GM12878 (cell line): ENCODE measurements around the gene HTR7. TPM values are rescaled to one million over a fixed set of nuclear protein-coding genes. Genes with fewer than 3 reads are reported as not detected.

Source experiments
- ATAC-seq: fragments of 200-7000 bp; cut with Tn5 transposase; 3 replicates; pipeline ENCODE4 v1.9.1; 2020; ENCODE audit warnings: mild to moderate bottlenecking, moderate library complexity
- BruUV-seq: library from RNA; stranded (reverse); fragments of 400-500 nt; replicated peaks from 2 replicates; lab custom pipeline; 2021; lab: Mats Ljungman, UMichigan
- CTCF ChIA-PET: fragments of 300-600 bp; sonication (Branson Sonifier 250); formaldehyde crosslinking; extraction: SDS; loops from one replicate; lab custom pipeline; 2021; ENCODE audit warnings: inconsistent platforms; lab: Yijun Ruan, JAX
- POLR2A ChIA-PET: fragments of 350-600 bp; formaldehyde crosslinking; extraction: SDS; loops from one replicate; lab custom pipeline; 2021; ENCODE audit warnings: inconsistent platforms; lab: Charles Lee
- RAD21 ChIA-PET: fragments of 300-600 bp; sonication (Branson Sonifier 250); formaldehyde crosslinking; loops from one replicate; lab custom pipeline; 2023; ENCODE audit warnings: antibody characterized with exemption; ENCODE audit not compliant: unreplicated experiment; lab: Charles Lee
- SMC1A ChIA-PET: fragments of 300-600 bp; sonication (Branson Sonifier 250); formaldehyde crosslinking; loops from one replicate; lab custom pipeline; 2023; ENCODE audit not compliant: unreplicated experiment, uncharacterized antibody; lab: Charles Lee
- DNase-seq: peaks from one replicate; pipeline ENCODE4 v3.0.0-alpha.2; 2011; ENCODE audit warnings: low read depth, low spot score
- FAIRE-seq: peaks from 3 replicates; lab custom pipeline; 2011; peaks lifted over from hg19 to GRCh38; lab: Jason Lieb, UNC
- H2AFZ ChIP-seq: 2 replicates; pipeline ENCODE4 v1.6.0; 2011; ENCODE audit warnings: low read depth, low read length, control low read depth; ENCODE audit not compliant: control insufficient read depth
- H3K27ac ChIP-seq: 2 replicates; pipeline ENCODE4 v1.5.1; 2011; ENCODE audit warnings: control low read depth; ENCODE audit not compliant: control insufficient read depth, insufficient read depth
- H3K27me3 ChIP-seq, 2 experiments: replicated peaks in 1 of 2; 2 replicates each; pipeline versions ENCODE4 v1.6.0 to v1.6.1; 2011; ENCODE audit warnings: low read length in 1 of 2; ENCODE audit not compliant: control insufficient read depth in 2 of 2, insufficient read depth in 2 of 2
- H3K36me3 ChIP-seq, 2 experiments: 2 replicates each; pipeline ENCODE4 v1.5.1; 2011; ENCODE audit warnings: low read length in 1 of 2; ENCODE audit not compliant: control insufficient read depth in 2 of 2, insufficient read depth in 2 of 2
- H3K4me1 ChIP-seq: 2 replicates; pipeline ENCODE4 v1.6.1; 2011; ENCODE audit warnings: mild to moderate bottlenecking, low read length, moderate library complexity, mixed read lengths; ENCODE audit not compliant: control insufficient read depth, insufficient read depth
- H3K4me2 ChIP-seq: 2 replicates; pipeline ENCODE4 v1.6.0; 2011; ENCODE audit warnings: control low read depth; ENCODE audit not compliant: control insufficient read depth, insufficient read depth
- H3K4me3 ChIP-seq: fragments of 200-600 bp; sonication (generic); 2 replicates; pipeline ENCODE4 v1.5.1; 2016
- H3K79me2 ChIP-seq: 2 replicates; pipeline ENCODE4 v1.6.0; 2011; ENCODE audit warnings: low read length; ENCODE audit not compliant: control insufficient read depth, insufficient read depth
- H3K9ac ChIP-seq: 2 replicates; pipeline ENCODE4 v1.8.0; 2011; ENCODE audit warnings: low read length, control low read depth, mixed read lengths; ENCODE audit not compliant: control insufficient read depth, insufficient read depth
- H3K9me3 ChIP-seq: replicated peaks from 3 replicates; pipeline ENCODE4 v1.5.1; 2011; ENCODE audit warnings: mild to moderate bottlenecking, low read length; ENCODE audit not compliant: control insufficient read depth, insufficient read depth
- H4K20me1 ChIP-seq: 2 replicates; pipeline ENCODE4 v1.6.0; 2011; ENCODE audit not compliant: control insufficient read depth, insufficient read depth
- ASH2L ChIP-seq: fragments of 300-600, 200-600 bp; sonication (generic); IDR thresholded peaks from 2 replicates; pipeline ENCODE4 v1.6.1; 2017; ENCODE audit warnings: low read depth, mild to moderate bottlenecking, borderline replicate concordance
- CEBPZ ChIP-seq: fragments of 150-350 bp; IDR thresholded peaks from 2 replicates; pipeline ENCODE4 v1.6.1; 2016; ENCODE audit warnings: low read depth, low read length
- CHD2 ChIP-seq: IDR thresholded peaks from 2 replicates; pipeline ENCODE4 v1.6.1; 2011; ENCODE audit warnings: low read depth, low read length, improper control_type of control experiment, borderline replicate concordance
- FOXK2 ChIP-seq: fragments of 450-650 bp; IDR thresholded peaks from 2 replicates; pipeline ENCODE4 v1.6.1; 2017; ENCODE audit warnings: mild to moderate bottlenecking, moderate library complexity
- HDGF ChIP-seq: fragments of 450-650 bp; IDR thresholded peaks from 2 replicates; pipeline ENCODE4 v1.6.1; 2016; ENCODE audit warnings: antibody characterized with exemption
- IKZF2 ChIP-seq, 2 experiments: fragments of 450-650 bp; IDR thresholded peaks; 2 replicates each; pipeline ENCODE4 v1.6.1; 2017; ENCODE audit warnings: mild to moderate bottlenecking in 2 of 2, moderate library complexity in 2 of 2
- IRF4 ChIP-seq: IDR thresholded peaks from 2 replicates; pipeline ENCODE4 v1.6.1; 2011; ENCODE audit warnings: low read depth, low read length
- NFIC ChIP-seq: IDR thresholded peaks from 2 replicates; pipeline ENCODE4 v1.6.1; 2012; ENCODE audit warnings: low read depth, mild to moderate bottlenecking, inconsistent platforms, low read length, moderate library complexity
- NFYA ChIP-seq: IDR thresholded peaks from 2 replicates; pipeline ENCODE4 v1.6.1; 2011; ENCODE audit warnings: low read depth, mild to moderate bottlenecking, low read length, improper control_type of control experiment, borderline replicate concordance
- NR2F1 ChIP-seq: fragments of 450-650 bp; conservative IDR thresholded peaks from 2 replicates; pipeline ENCODE4 v1.6.1; 2017; ENCODE audit warnings: mild to moderate bottlenecking
- RB1 ChIP-seq: fragments of 450-650 bp; formaldehyde crosslinking; IDR thresholded peaks from 2 replicates; pipeline ENCODE4 v1.6.1; 2017; ENCODE audit warnings: mild to moderate bottlenecking, borderline replicate concordance
- STAT1 ChIP-seq: fragments of 450-650 bp; conservative IDR thresholded peaks from 2 replicates; pipeline ENCODE4 v1.6.1; 2014; ENCODE audit warnings: antibody characterized with exemption, mild to moderate bottlenecking
- USF2 ChIP-seq: IDR thresholded peaks from 2 replicates; pipeline ENCODE4 v1.6.1; 2011; ENCODE audit warnings: low read depth, low read length, improper control_type of control experiment, borderline replicate concordance
- YY1 ChIP-seq: IDR thresholded peaks from 2 replicates; pipeline ENCODE4 v1.6.1; 2011; ENCODE audit warnings: low read depth, mild to moderate bottlenecking, low read length
- ZBED1 ChIP-seq: IDR thresholded peaks from 2 replicates; pipeline ENCODE4 v1.6.1; 2016; ENCODE audit warnings: borderline replicate concordance
- ZBTB33 ChIP-seq: fragments of 450-650 bp; IDR thresholded peaks from 2 replicates; pipeline ENCODE4 v1.6.1; 2017; ENCODE audit warnings: mild to moderate bottlenecking
- WGBS: methylation state at CpG from one replicate; pipeline ENCODE4 v1.1.6; 2016; ENCODE audit warnings: low lambda C conversion rate; ENCODE audit not compliant: insufficient replicate concordance, insufficient coverage; ENCODE audit errors: missing lambda C conversion rate; 5-methylcytosine and 5-hydroxymethylcytosine counted together
- in situ Hi-C: fragments of 300-500 bp; cut with MboI; formaldehyde crosslinking; loops from 9 replicates; pipeline ENCODE4 v1.14.3; 2018; ENCODE audit warnings: mixed read lengths
- intact Hi-C: fragments of 100-400 bp; cut with micrococcal nuclease; formaldehyde crosslinking; loops from one replicate; pipeline ENCODE4 v1.14.2; 2022; ENCODE audit not compliant: unreplicated experiment
- polyA plus RNA-seq, 11 experiments: library from polyadenylated mRNA; depleted of rRNA in 4 of 11; unstranded in 6 of 11; stranded (reverse) in 5 of 11; fragments of >200 nt; fragmentation: Nextera tagmentation in 4 of 11; fragmentation: Illumina TruSeq in 1 of 11; extraction: Ambion mirVana in 4 of 11; extraction: Trizol in 1 of 11; gene quantifications; 1 replicate in 1 of 11; 2 replicates in 10 of 11; pipeline versions ENCODE4 v1.2.1 to v1.2.3, GENCODE V29; 2011 to 2016; ENCODE audit warnings: inconsistent platforms in 2 of 11, missing spikeins in 2 of 11, low read depth in 1 of 11
- total RNA-seq, 4 experiments: library from RNA; depleted of rRNA in 3 of 4; stranded (reverse); fragments of >200 nt in 3 of 4; fragmentation: Illumina TruSeq in 1 of 4; extraction: Trizol in 1 of 4; gene quantifications; 2 replicates each; pipeline versions ENCODE4 v1.2.1 to v1.2.3, GENCODE V29; 2013 to 2021

The HTR7 gene
- total and polyA plus RNA-seq, 10 of the 15 experiments (the other 5 are each of a cell fraction or from before 2014, with no cell fraction given): 0.01 to 1.3 (median 0.06) TPM; not detected in 4

- in situ Hi-C loops: no loop called here
- ATAC-seq: peak; percentile 47
- no TSS peak for BruUV-seq
- FAIRE-seq: no peak
- no peak for DNase-seq
- intact Hi-C loops: loop anchor here (5.0 to 10.0 kb wide), 2 partner anchors 65 to 712 kb away; no protein-coding TSS in a partner anchor
- Histone ChIP-seq H2AFZ (no peak overlapping the region), H3K79me2 (no peaks in the 10 kb centered on the region), H4K20me1 (no peaks in the 10 kb centered on the region), H3K27ac (no peak overlapping the region), H3K9me3 (no peaks in the 10 kb centered on the region; the same call in 2 of the 3 replicates), H3K9ac (no peak overlapping the region), H3K27me3 (peaks cover 0 to 10% of the 10 kb centered on the region in 2 experiments; a peak in 3 of 4 replicates), H3K4me3 (no peak overlapping the region), H3K4me1 (0 out of 2 replicates have a peak, but pooled peaks cover 3% of the 10 kb centered on the region), H3K36me3 (no peaks in the 10 kb centered on the region), H3K4me2 (no peak overlapping the region)
- no peak for TF ChIP-seq IRF4
- no peak for TF ChIP-seq ZBTB33
- TF ChIP-seq NFYA: no peak
- TF ChIP-seq FOXK2: no peak
- no peak for TF ChIP-seq CHD2
- TF ChIP-seq USF2: no peak
- no peak for TF ChIP-seq NR2F1
- no peak for TF ChIP-seq ZBED1
- no peak for TF ChIP-seq HDGF
- TF ChIP-seq CEBPZ: no peak
- TF ChIP-seq STAT1: no peak
- no peak for TF ChIP-seq RB1
- TF ChIP-seq YY1: no peak
- TF ChIP-seq IKZF2 (IDR thresholded peaks at IDR 0.05): no peak
- TF ChIP-seq ASH2L: no peak
- no peak for TF ChIP-seq NFIC
- RAD21 ChIA-PET: no interaction called here
- CTCF ChIA-PET: interaction anchor here (0.8 to 1.1 kb wide), 3 partner anchors 106 to 1063 kb away, joined by 3 to 4 read pairs (median 4); no protein-coding TSS in a partner anchor
- 68% methylated on average over 5 of the region's 5 CpGs for WGBS
- POLR2A ChIA-PET: interaction anchor here (0.7 kb wide), 1 partner anchor 44 kb away, joined by 3 read pairs; no protein-coding TSS in a partner anchor
- SMC1A ChIA-PET: no interaction called here
Measured at GRCh38 chr10:90859321-90859751, 1.5 kb upstream of the HTR7 start.
